ENCODE data around the gene NEK5.

DNA sequence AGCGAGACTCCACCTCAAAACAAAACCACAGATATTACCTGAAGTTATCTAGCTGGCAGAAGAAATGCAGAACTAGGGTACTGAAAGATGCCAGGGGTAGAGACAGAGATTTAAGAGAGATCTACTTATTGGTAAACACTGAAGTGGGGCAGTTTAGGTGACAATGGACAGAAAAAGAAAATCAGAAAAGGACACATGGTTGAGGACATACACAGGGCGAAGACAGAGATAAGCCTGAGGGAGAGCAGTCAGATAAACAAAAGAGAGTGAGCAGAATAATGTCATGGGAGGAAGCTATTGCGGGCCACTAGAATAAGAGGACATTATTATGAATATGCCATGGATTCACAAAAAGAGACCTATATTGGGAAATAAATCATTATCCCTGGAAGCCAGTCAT lies 3.3 kb downstream of the NEK5 start:
- TF ChIP-seq POLR2AphosphoS5 (IDR thresholded peaks at IDR 0.05; ENCODE audit: low read depth), result no peak
- TF ChIP-seq NANOG (IDR thresholded peaks at IDR 0.05; ENCODE audit: borderline replicate concordance), result no peak
- TF ChIP-seq, protein P1, sequence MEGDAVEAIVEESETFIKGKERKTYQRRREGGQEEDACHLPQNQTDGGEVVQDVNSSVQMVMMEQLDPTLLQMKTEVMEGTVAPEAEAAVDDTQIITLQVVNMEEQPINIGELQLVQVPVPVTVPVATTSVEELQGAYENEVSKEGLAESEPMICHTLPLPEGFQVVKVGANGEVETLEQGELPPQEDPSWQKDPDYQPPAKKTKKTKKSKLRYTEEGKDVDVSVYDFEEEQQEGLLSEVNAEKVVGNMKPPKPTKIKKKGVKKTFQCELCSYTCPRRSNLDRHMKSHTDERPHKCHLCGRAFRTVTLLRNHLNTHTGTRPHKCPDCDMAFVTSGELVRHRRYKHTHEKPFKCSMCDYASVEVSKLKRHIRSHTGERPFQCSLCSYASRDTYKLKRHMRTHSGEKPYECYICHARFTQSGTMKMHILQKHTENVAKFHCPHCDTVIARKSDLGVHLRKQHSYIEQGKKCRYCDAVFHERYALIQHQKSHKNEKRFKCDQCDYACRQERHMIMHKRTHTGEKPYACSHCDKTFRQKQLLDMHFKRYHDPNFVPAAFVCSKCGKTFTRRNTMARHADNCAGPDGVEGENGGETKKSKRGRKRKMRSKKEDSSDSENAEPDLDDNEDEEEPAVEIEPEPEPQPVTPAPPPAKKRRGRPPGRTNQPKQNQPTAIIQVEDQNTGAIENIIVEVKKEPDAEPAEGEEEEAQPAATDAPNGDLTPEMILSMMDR (conservative IDR thresholded peaks at IDR 0.05; ENCODE audit: low read depth in 2 of 2), result no peak
- TF ChIP-seq, protein P2, sequence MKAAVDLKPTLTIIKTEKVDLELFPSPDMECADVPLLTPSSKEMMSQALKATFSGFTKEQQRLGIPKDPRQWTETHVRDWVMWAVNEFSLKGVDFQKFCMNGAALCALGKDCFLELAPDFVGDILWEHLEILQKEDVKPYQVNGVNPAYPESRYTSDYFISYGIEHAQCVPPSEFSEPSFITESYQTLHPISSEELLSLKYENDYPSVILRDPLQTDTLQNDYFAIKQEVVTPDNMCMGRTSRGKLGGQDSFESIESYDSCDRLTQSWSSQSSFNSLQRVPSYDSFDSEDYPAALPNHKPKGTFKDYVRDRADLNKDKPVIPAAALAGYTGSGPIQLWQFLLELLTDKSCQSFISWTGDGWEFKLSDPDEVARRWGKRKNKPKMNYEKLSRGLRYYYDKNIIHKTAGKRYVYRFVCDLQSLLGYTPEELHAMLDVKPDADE (IDR thresholded peaks at IDR 0.05), result no peak

Data from GM23338 (cell line).